Tibial nerve (tissue), 4 donors: Measurements from ENCODE around the gene CCDC38. TPM values are rescaled to one million over a fixed set of nuclear protein-coding genes. Genes with fewer than 3 reads are reported as not detected.

Source experiments
- DNase-seq, 2 donors: peaks; one replicate each; pipeline ENCODE4 v3.0.0-alpha.2; 2019; ENCODE audit warnings: low spot score in 2 of 2
- H3K27ac ChIP-seq, 4 donors: fragments of 200-600 bp; sonication (generic) in 3 of 4; one replicate each; pipeline ENCODE4 v1.5.1; 2017 to 2019; ENCODE audit warnings: mild to moderate bottlenecking in 1 of 4
- H3K27me3 ChIP-seq, 2 donors: fragments of 200-600 bp; sonication (generic) in 1 of 2; one replicate each; pipeline versions ENCODE4 v1.5.1 to v1.6.0; 2017 to 2019
- H3K36me3 ChIP-seq, 3 donors: fragments of 200-600 bp; sonication (generic); one replicate each; pipeline ENCODE4 v1.5.1; 2018 to 2019
- H3K4me1 ChIP-seq, 4 donors: fragments of 200-600 bp; sonication (generic) in 3 of 4; one replicate each; pipeline ENCODE4 v1.5.1; 2017 to 2019
- H3K4me3 ChIP-seq, 4 donors: fragments of 200-600 bp; sonication (generic) in 3 of 4; one replicate each; pipeline ENCODE4 v1.5.1; 2017 to 2019; ENCODE audit warnings: mild to moderate bottlenecking in 1 of 4, moderate library complexity in 1 of 4
- H3K9me3 ChIP-seq, 4 donors: fragments of 200-600 bp; sonication (generic) in 3 of 4; one replicate each; pipeline ENCODE4 v1.5.1; 2017 to 2019
- CTCF ChIP-seq, 5 experiments: fragments of 200-600 bp in 3 of 5; fragments of 450-650 bp in 2 of 5; sonication (generic) in 3 of 5; IDR thresholded peaks; one replicate each; pipeline ENCODE4 v1.5.1; 2016 to 2019; ENCODE audit warnings: antibody characterized with exemption in 5 of 5, mild to moderate bottlenecking in 3 of 5, moderate library complexity in 2 of 5
- EP300 ChIP-seq, 2 donors: sonication (generic); formaldehyde crosslinking; IDR thresholded peaks; one replicate each; pipeline ENCODE4 v1.6.1; 2017; ENCODE audit warnings: antibody characterized with exemption in 2 of 2, mild to moderate bottlenecking in 1 of 2
- POLR2A ChIP-seq, 2 donors: fragments of 450-650 bp; IDR thresholded peaks; one replicate each; pipeline ENCODE4 v1.6.1; 2017; ENCODE audit warnings: antibody characterized with exemption in 2 of 2, mild to moderate bottlenecking in 2 of 2, moderate library complexity in 2 of 2
- WGBS, 2 donors: methylation state at CpG; one replicate each; pipeline ENCODE4 v1.1.5; 2018; 5-methylcytosine and 5-hydroxymethylcytosine counted together
- total RNA-seq, 4 donors: library from RNA; depleted of rRNA; stranded (reverse); fragments of >200 nt; gene quantifications; one replicate each; pipeline ENCODE4 v1.1.0, GENCODE V29; 2016

Gene CCDC38
- total RNA-seq, 4 donors from 2014 or later = not detected

DNA sequence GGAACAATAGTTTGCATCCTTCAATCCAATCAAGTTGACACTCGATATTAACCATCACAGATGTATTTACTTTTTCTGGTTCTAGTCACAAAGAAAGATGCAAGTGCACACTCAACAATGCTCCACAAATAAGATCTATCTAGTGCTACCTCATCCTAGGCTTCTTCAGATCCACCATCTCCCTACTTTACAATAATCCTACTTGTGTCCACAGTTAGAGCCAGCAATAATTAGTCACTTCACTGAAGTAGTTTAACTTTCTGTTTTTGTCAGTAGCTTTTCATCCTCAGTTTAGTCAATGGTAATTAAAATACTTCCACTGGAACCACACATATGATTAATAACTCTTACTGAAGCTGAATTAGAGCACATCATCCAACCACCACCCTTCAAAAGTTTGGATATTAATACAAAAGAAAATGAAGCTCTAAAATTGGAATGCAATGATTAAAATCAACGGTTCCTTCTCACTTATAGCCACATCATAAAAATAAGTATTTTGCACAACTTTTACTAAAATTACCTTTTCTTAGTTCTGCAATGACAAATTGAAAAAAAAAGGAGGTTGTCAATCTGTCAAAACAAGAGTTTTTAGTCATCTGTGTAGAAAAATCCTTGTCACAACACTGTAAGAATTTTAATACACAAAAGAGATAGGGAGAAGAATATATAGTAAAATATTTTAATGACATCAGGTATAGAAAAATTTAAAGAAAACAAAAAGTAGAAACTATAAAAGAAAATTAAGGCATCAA lies 111.9 kb downstream of the CCDC38 start:
- Histone ChIP-seq H3K36me3 (no peaks in the 10 kb centered on the region), H3K27ac (no peak overlapping the region), H3K4me1 (no peaks in the 10 kb centered on the region), H3K27me3 (no peaks in the 10 kb centered on the region), H3K9me3 (no peaks in the 10 kb centered on the region), H3K4me3 (no peak overlapping the region)
- WGBS, 2 donors = 75 to 78% methylated on average over 2 of the region's 2 CpGs
- DNase-seq = no peak
- no peak for TF ChIP-seq POLR2A (IDR thresholded peaks at IDR 0.05)
- TF ChIP-seq EP300 (IDR thresholded peaks at IDR 0.05) = no peak
- no peak for TF ChIP-seq CTCF (IDR thresholded peaks at IDR 0.05)

GRCh38 chr12:95829395-95829794 lies 113.0 kb downstream of the CCDC38 start:
- TF ChIP-seq EP300 (IDR thresholded peaks at IDR 0.05) (no peak), CTCF (IDR thresholded peaks at IDR 0.05) (no peak), POLR2A (IDR thresholded peaks at IDR 0.05) (no peak)
- Histone ChIP-seq H3K27me3 (no peaks in the 10 kb centered on the region), H3K4me3 (no peak overlapping the region), H3K27ac (no peak overlapping the region), H3K9me3 (no peaks in the 10 kb centered on the region), H3K36me3 (no peaks in the 10 kb centered on the region), H3K4me1 (no peaks in the 10 kb centered on the region)
- DNase-seq = no peak

DNA sequence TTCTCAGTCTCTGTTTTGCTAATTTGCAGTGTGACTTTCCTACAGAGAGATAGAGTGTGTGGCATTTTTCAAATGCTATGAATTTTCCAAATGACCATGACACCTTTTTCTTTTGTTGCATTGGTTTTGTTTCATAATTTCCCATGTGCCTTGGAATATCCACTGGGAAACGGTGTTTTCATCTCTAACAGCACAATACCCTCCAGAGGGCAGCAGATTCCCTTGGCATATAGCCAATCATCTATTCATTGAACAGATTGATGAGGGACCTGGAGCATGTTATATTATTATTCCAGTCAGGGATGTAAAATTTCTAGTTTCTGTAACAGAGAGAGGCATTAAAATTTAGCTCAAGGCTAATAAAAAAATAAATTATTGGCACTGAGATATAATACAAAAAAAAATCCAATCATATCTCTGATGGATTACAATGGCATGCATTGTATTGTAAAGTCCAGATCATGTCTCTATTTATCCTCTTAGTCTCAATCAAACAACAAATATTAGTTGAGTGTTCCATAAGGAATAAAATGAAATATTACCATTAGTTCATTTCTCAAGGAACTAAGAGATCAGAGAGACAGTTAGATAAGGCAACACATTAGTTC lies 122.2 kb downstream of the CCDC38 start:
- no peak overlapping the region for H3K27ac ChIP-seq
- no peaks in the 10 kb centered on the region for H3K36me3 ChIP-seq
- no peaks in the 10 kb centered on the region for H3K4me1 ChIP-seq
- no peak for TF ChIP-seq POLR2A (IDR thresholded peaks at IDR 0.05)
- TF ChIP-seq EP300 (IDR thresholded peaks at IDR 0.05) = peak in 1 of 2 donors; percentile 33
- TF ChIP-seq CTCF (IDR thresholded peaks at IDR 0.05) = peak; percentile 31 to 61 (median 35)
- WGBS, 2 donors = 0% methylated on average over 1 of the region's 1 CpG
- H3K27me3 ChIP-seq = no peaks in the 10 kb centered on the region
- no peaks in the 10 kb centered on the region for H3K9me3 ChIP-seq
- no peak overlapping the region for H3K4me3 ChIP-seq
- DNase-seq = peak in 1 of 2 donors; percentile 67

Other genes starting within 250 kb of the CCDC38 start
- 10 to 100 TPM; 30.8 to 50.6 (median 32.2) TPM for gene NTN4, start 151.8 kb downstream of the CCDC38 start, total RNA-seq
- 10 to 100 TPM in 1 of 4 donors, 1 to 10 TPM in 3; 6.6 to 12.9 (median 8.6) TPM for gene SNRPF, start 83.7 kb downstream of the CCDC38 start, total RNA-seq
- 1 to 10 TPM in 2 of 4 donors, not detected in 2; 2.0 to 2.1 TPM for gene AMDHD1, start 717 bp upstream of the CCDC38 start, total RNA-seq
- 1 to 10 TPM in 1 of 4 donors, under 1 TPM in 3; 0.20 to 1.5 (median 0.32) TPM for gene HAL, start 53.7 kb upstream of the CCDC38 start, total RNA-seq
- 10 to 100 TPM; 41.4 to 50.2 (median 44.7) TPM for gene LTA4H, start 93.0 kb upstream of the CCDC38 start, total RNA-seq